Cardiac muscle cell (in vitro differentiated cells and primary cell): ENCODE data around the gene LAMP1. TPM values are rescaled to one million over a fixed set of nuclear protein-coding genes. Genes with fewer than 3 reads are reported as not detected.
A peak's percentile ranks its signal among the peaks of the same experiment; 100 is the strongest.

Experiments
- DNase-seq, 2 donors: peaks; one replicate each; pipeline versions ENCODE4 v3.0.0 to v3.0.0-alpha.2; 2010 to 2017; ENCODE audit warnings: low read depth in 1 of 2, low spot score in 1 of 2
- H3K27ac ChIP-seq: fragments of 200-600 bp; sonication (generic); 2 replicates; pipeline ENCODE4 v1.5.1; 2016
- H3K27me3 ChIP-seq: fragments of 200-600 bp; sonication (generic); 2 replicates; pipeline ENCODE4 v1.6.0; 2016; ENCODE audit warnings: control low read depth
- H3K36me3 ChIP-seq: fragments of 200-600 bp; sonication (generic); 2 replicates; pipeline ENCODE4 v1.5.1; 2016; ENCODE audit warnings: control low read depth
- H3K4me1 ChIP-seq: fragments of 200-600 bp; sonication (generic); 2 replicates; pipeline ENCODE4 v1.8.1; 2017; ENCODE audit warnings: low read depth, mild to moderate bottlenecking, mixed run types
- H3K4me3 ChIP-seq: fragments of 200-600 bp; sonication (generic); 2 replicates; pipeline ENCODE4 v1.5.1; 2016; ENCODE audit warnings: mild to moderate bottlenecking
- H3K9me3 ChIP-seq: fragments of 200-600 bp; sonication (generic); 2 replicates; pipeline ENCODE4 v1.5.1; 2017; ENCODE audit warnings: low read depth, mild to moderate bottlenecking, control low read depth
- polyA plus RNA-seq: library from polyadenylated mRNA; unstranded; fragments of >200 nt; fragmentation: Nextera tagmentation; extraction: Ambion mirVana; gene quantifications from 2 replicates; pipeline ENCODE4 v1.2.1, GENCODE V29; 2016
- total RNA-seq: library from RNA; depleted of rRNA; stranded (reverse); fragments of >200 nt; gene quantifications from 2 replicates; pipeline ENCODE4 v1.2.3, GENCODE V29; 2016
- TF ChIP-seq, protein P1 (sequence below): IDR thresholded peaks from 2 replicates; pipeline ENCODE4 v1.5.1; 2012; ENCODE audit warnings: low read depth, mild to moderate bottlenecking, low read length

LAMP1 gene
- total and polyA plus RNA-seq, 2 experiments from 2014 or later = 43.8 to 83.7 TPM

- no peaks in the 10 kb centered on the region for H3K27me3 ChIP-seq
- TF ChIP-seq, protein P1, sequence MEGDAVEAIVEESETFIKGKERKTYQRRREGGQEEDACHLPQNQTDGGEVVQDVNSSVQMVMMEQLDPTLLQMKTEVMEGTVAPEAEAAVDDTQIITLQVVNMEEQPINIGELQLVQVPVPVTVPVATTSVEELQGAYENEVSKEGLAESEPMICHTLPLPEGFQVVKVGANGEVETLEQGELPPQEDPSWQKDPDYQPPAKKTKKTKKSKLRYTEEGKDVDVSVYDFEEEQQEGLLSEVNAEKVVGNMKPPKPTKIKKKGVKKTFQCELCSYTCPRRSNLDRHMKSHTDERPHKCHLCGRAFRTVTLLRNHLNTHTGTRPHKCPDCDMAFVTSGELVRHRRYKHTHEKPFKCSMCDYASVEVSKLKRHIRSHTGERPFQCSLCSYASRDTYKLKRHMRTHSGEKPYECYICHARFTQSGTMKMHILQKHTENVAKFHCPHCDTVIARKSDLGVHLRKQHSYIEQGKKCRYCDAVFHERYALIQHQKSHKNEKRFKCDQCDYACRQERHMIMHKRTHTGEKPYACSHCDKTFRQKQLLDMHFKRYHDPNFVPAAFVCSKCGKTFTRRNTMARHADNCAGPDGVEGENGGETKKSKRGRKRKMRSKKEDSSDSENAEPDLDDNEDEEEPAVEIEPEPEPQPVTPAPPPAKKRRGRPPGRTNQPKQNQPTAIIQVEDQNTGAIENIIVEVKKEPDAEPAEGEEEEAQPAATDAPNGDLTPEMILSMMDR = no peak
- no peak for DNase-seq
- H3K9me3 ChIP-seq = no peaks in the 10 kb centered on the region
- no peaks in the 10 kb centered on the region for H3K36me3 ChIP-seq
- no peak overlapping the region for H3K4me3 ChIP-seq
- H3K27ac ChIP-seq = no peak overlapping the region
- no peaks in the 10 kb centered on the region for H3K4me1 ChIP-seq
Observed at GRCh38 chr13:113361406-113361805, 64.4 kb downstream of the LAMP1 start.

DNA sequence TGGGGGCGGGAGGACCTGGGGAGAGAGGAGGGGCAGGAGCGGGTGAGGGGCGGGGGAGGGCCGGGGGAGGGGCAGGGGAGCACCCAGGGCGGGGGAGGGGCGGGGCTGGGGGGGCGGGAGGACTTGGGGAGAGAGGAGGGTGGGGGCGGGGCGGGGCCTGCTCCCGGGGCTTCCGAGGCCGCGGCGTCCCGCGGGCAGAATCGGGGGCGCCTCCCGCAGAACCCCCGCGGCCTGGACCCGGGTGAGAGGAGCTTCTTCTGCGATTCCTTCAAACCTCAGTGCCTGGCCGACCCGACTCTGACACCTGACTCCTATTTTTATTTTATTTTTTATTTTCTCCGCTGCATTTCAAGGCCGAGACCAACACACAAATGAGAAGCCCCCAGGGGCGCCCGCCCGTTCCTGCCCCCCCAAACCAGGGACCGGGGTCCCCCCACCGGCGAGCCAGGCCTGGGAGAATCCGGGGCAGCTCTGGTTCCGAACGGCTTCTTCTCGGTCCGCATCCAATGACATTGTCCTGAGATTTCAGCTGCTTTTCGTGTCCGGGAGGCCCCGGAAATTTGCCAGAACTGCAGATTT lies 67.4 kb downstream of the LAMP1 start:
- Histone ChIP-seq H3K4me3 (peak overlapping the region; percentile 28), H3K27ac (peak overlapping the region; percentile 12), H3K9me3 (no peaks in the 10 kb centered on the region), H3K4me1 (no peaks in the 10 kb centered on the region), H3K36me3 (no peaks in the 10 kb centered on the region), H3K27me3 (no peaks in the 10 kb centered on the region)
- peak; percentile 8 to 42 for DNase-seq
- TF ChIP-seq, protein P1 = no peak

DNA sequence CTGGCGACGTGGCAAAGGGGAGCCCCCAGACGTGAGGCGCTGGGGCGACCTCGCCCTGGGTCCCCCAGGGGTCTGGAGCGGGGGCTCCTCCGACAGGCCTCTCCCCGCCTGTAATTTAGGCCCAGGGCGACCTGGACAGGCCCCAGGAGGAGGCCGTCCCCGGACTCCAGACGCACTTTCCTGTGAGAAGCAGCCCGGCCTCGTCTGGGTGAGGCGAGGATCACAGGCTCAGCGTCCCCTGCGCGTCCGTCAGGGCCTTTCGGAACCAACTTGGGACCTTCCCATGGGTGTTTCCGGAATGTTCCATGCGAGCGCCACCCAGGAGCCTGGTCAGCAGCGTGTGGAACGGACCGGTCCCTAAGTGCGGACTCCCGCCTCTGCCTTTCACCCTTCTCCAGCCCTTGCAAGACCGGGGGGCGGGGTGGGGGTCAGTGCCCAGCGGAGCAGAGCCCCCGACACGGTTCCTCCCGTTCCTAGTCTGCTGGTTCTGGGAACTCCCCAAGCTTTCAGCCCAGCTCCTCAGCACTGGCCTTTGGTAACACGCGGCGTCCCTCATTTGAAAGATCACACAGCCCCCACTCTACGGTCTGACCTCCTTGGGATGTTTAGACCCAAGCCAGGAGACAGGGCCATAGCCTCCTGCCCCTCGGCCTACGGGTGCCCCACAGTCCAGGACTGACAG lies 68.0 kb downstream of the LAMP1 start:
- peak in 1 of 2 donors; percentile 2 for DNase-seq
- Histone ChIP-seq H3K4me3 (no peak overlapping the region), H3K36me3 (no peaks in the 10 kb centered on the region), H3K27ac (no peak overlapping the region), H3K9me3 (no peaks in the 10 kb centered on the region), H3K27me3 (no peaks in the 10 kb centered on the region), H3K4me1 (no peaks in the 10 kb centered on the region)
- TF ChIP-seq, protein P1 = no peak

- Histone ChIP-seq H3K27ac (no peak overlapping the region), H3K36me3 (no peaks in the 10 kb centered on the region), H3K27me3 (no peaks in the 10 kb centered on the region), H3K4me1 (no peaks in the 10 kb centered on the region), H3K9me3 (no peaks in the 10 kb centered on the region), H3K4me3 (no peak overlapping the region)
- TF ChIP-seq, protein P1 = no peak
- no peak for DNase-seq
Observed at GRCh38 chr13:113365583-113365970, 68.5 kb downstream of the LAMP1 start.

DNA sequence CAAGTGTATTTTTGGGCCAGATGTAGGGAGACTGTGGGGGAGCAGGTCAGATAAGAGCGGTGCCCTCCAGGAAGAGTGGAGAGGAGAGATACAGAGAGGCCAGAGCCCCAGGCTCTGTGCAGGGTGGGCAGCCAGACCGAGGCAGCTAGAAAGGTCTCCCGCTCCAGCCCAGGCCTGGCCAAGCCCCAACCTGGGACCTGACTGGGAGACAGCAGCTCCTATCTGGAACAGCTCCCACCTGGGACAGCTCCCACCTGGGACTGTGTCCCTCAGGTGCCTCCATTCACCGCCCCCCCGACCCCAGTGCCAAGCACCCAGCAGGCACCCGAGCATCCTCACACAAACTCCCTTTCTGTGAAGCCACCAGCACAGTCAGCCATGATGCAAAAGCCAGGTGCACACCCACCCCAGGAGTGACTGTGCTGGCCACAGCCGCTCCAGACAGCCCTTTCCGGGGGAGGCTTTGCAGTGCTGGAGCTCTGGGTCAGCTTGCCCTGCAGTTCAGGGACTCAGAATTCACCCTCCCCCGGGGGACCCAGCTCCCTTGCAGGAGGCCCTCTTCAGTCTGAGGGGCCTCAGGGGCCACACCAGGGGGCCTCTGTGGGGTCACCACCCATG lies 69.0 kb downstream of the LAMP1 start:
- peak in 1 of 2 donors; percentile 2 for DNase-seq
- no peaks in the 10 kb centered on the region for H3K9me3 ChIP-seq
- H3K4me3 ChIP-seq = no peak overlapping the region
- no peaks in the 10 kb centered on the region for H3K27me3 ChIP-seq
- TF ChIP-seq, protein P1 = no peak
- no peaks in the 10 kb centered on the region for H3K36me3 ChIP-seq
- no peak overlapping the region for H3K27ac ChIP-seq
- H3K4me1 ChIP-seq = no peaks in the 10 kb centered on the region
